ENCODE results near the gene DLX1.

The DLX1 gene

GRCh38 chr2:172083628-172084394 lies 1.5 kb upstream of the DLX1 start:
- Histone ChIP-seq H3K27ac (ENCODE audit: extremely low read depth, low read depth, low read length) (peak overlapping the region; percentile 95), H3K4me1 (ENCODE audit: control insufficient read depth, insufficient read depth, low read length) (no peaks in the 10 kb centered on the region; the same call in 1 of the 2 replicates), H3K9me3 (ENCODE audit: control insufficient read depth, insufficient read depth, low read depth, low read length) (no peaks in the 10 kb centered on the region), H3K4me3 (ENCODE audit: low read depth, low read length) (peak overlapping the region; percentile 45; the same call in 1 of the 2 replicates), H3K36me3 (ENCODE audit: control insufficient read depth in 2 of 2, insufficient read depth in 1 of 2, low read length in 2 of 2) (peaks cover 0 to 17% of the 10 kb centered on the region in 2 experiments; a peak in 1 of 3 replicates)
- TF ChIP-seq ZNF670 (tag by site-specific recombination; IDR thresholded peaks at IDR 0.05; ENCODE audit: low read depth) (no peak), ZNF704 (tag by site-specific recombination; IDR thresholded peaks at IDR 0.05) (no peak), ZNF112 (tag by site-specific recombination; IDR thresholded peaks at IDR 0.05) (no peak), ELK4 (IDR thresholded peaks at IDR 0.05; ENCODE audit: borderline replicate concordance, low read depth, low read length) (no peak), ZFP37 (tag by site-specific recombination; IDR thresholded peaks at IDR 0.05) (no peak), ZNF792 (tag by site-specific recombination; IDR thresholded peaks at IDR 0.05) (no peak), ZNF280D (tag by site-specific recombination; IDR thresholded peaks at IDR 0.05) (no peak), ZNF626 (tag by site-specific recombination; IDR thresholded peaks at IDR 0.05) (no peak), KLF7 (tag by site-specific recombination; IDR thresholded peaks at IDR 0.05; ENCODE audit: borderline replicate concordance) (no peak), ZNF548 (tag by site-specific recombination; IDR thresholded peaks at IDR 0.05) (no peak), AEBP2 (tag by site-specific recombination; IDR thresholded peaks at IDR 0.05; ENCODE audit: borderline replicate concordance) (no peak), WT1 (tag by site-specific recombination; IDR thresholded peaks at IDR 0.05) (no peak), OSR2 (tag by site-specific recombination; IDR thresholded peaks at IDR 0.05) (no peak)
- ChIA-PET POLR2A (interaction anchor here (1.6 to 7.5 kb wide), 4 partner anchors 13 to 190 kb away, joined by 6 to 147 read pairs (median 30); partner anchors contain the start of genes DLX2 and SLC25A12), CTCF (interaction anchor here (1.0 kb wide), 1 partner anchor 18 kb away, joined by 3 read pairs; no protein-coding TSS in a partner anchor)

- POLR2A ChIA-PET = interaction anchor here (0.6 to 7.5 kb wide), 9 partner anchors 12 to 269 kb away, joined by 3 to 147 read pairs (median 7); partner anchors contain the start of genes DLX2, HAT1 and SLC25A12
- H3K9me3 ChIP-seq (ENCODE audit: control insufficient read depth, insufficient read depth, low read depth, low read length) = no peaks in the 10 kb centered on the region
- peaks cover 0 to 22% of the 10 kb centered on the region in 2 experiments; a peak in 1 of 3 replicates for H3K36me3 ChIP-seq (ENCODE audit: control insufficient read depth in 2 of 2, insufficient read depth in 1 of 2, low read length in 2 of 2)
- peak overlapping the region; percentile 95 for H3K27ac ChIP-seq (ENCODE audit: extremely low read depth, low read depth, low read length)
- no peaks in the 10 kb centered on the region; the same call in 1 of the 2 replicates for H3K4me1 ChIP-seq (ENCODE audit: control insufficient read depth, insufficient read depth, low read length)
- H3K4me3 ChIP-seq (ENCODE audit: low read depth, low read length) = peak overlapping the region; percentile 45
- CTCF ChIA-PET = interaction anchor here (1.0 kb wide), 1 partner anchor 17 kb away, joined by 3 read pairs; no protein-coding TSS in a partner anchor
- TF ChIP-seq REPIN1 (tag by site-specific recombination; IDR thresholded peaks at IDR 0.05; ENCODE audit: low read depth) (no peak), HIC1 (tag by site-specific recombination; IDR thresholded peaks at IDR 0.05) (0 out of 2 replicates have a peak, but pooled peaks have one; percentile 27), ZNF843 (tag by site-specific recombination; IDR thresholded peaks at IDR 0.05) (no peak), ATF2 (tag by site-specific recombination; IDR thresholded peaks at IDR 0.05; ENCODE audit: low read depth) (no peak), ZNF571 (tag by site-specific recombination; IDR thresholded peaks at IDR 0.05) (no peak), ZNF211 (tag by site-specific recombination; IDR thresholded peaks at IDR 0.05; ENCODE audit: low read depth) (no peak), ZIC2 (tag by site-specific recombination; IDR thresholded peaks at IDR 0.05) (peak; percentile 98), ZBTB6 (tag by site-specific recombination; IDR thresholded peaks at IDR 0.05) (peak; percentile 85), ZNF24 (tag by site-specific recombination; IDR thresholded peaks at IDR 0.05) (0 out of 2 replicates have a peak, but pooled peaks have one; percentile 72)
Observed at GRCh38 chr2:172084395-172084644, 987 bp upstream of the DLX1 start.
